Adrenal gland (tissue), 19 donors: Measurements from ENCODE around the gene SHROOM2. TPM values are rescaled to one million over a fixed set of nuclear protein-coding genes. Genes with fewer than 3 reads are reported as not detected.

Experiments
- DNase-seq, 7 donors: peaks; one replicate each; pipeline ENCODE4 v3.0.0-alpha.2; 2019 to 2020
- H3K27ac ChIP-seq, 5 donors: fragments of 200-600 bp; sonication (generic) in 4 of 5; 1 replicate in 3 of 5; 2 replicates in 2 of 5; pipeline versions ENCODE4 v1.5.1 to v1.8.0; 2016 to 2020; ENCODE audit warnings: mild to moderate bottlenecking in 1 of 5
- H3K27me3 ChIP-seq: fragments of 200-600 bp; 2 replicates; pipeline ENCODE4 v1.8.0; 2021
- H3K36me3 ChIP-seq, 2 donors: fragments of 200-600 bp; replicated peaks in 1 of 2; 1 replicate in 1 of 2; 2 replicates in 1 of 2; pipeline versions ENCODE4 v1.5.1 to v1.8.0; 2018 to 2022
- H3K4me1 ChIP-seq, 2 donors: fragments of 200-600 bp; replicated peaks in 1 of 2; 1 replicate in 1 of 2; 2 replicates in 1 of 2; pipeline versions ENCODE4 v1.5.1 to v1.8.0; 2018 to 2021
- H3K4me3 ChIP-seq, 4 donors: fragments of 200-600 bp; sonication (generic) in 3 of 4; one replicate each; pipeline ENCODE4 v1.5.1; 2016 to 2018
- H3K9me3 ChIP-seq, 3 donors: fragments of 200-600 bp; sonication (generic) in 1 of 3; replicated peaks in 1 of 3; 1 replicate in 2 of 3; 2 replicates in 1 of 3; pipeline versions ENCODE4 v1.5.1 to v1.8.0; 2016 to 2021
- POLR2A ChIP-seq, 2 donors: fragments of 450-650 bp; IDR thresholded peaks; one replicate each; pipeline ENCODE4 v1.6.1; 2017; ENCODE audit warnings: antibody characterized with exemption in 2 of 2, mild to moderate bottlenecking in 2 of 2, moderate library complexity in 1 of 2
- WGBS, 4 donors: extraction: QIAGEN DNeasy Blood & Tissue Kit in 2 of 4; methylation state at CpG; one replicate each; pipeline versions ENCODE4 v1.1.5 to v1.1.7; 2013 to 2017; 5-methylcytosine and 5-hydroxymethylcytosine counted together
- intact Hi-C, 2 donors: fragments of 100-400 bp; cut with DNase I; formaldehyde crosslinking; loops; one replicate each; pipeline versions ENCODE4 v1.14.1 to v1.15.0; 2022 to 2023
- long read RNA-seq, 10 donors: library from polyadenylated mRNA in 3 of 10; unstranded in 2 of 10; stranded (forward) in 1 of 10; transcript quantifications; one replicate each; pipeline ENCODE4 v2.0.0 and lab custom pipeline, GENCODE V29; 2021 to 2026
- polyA plus RNA-seq, 3 donors: library from polyadenylated mRNA; stranded (reverse); fragments of 200-250 nt in 2 of 3; fragments of 350-450 nt in 1 of 3; fragmentation: Illumina TruSeq in 1 of 3; extraction: RNeasy Lipid Tissue Mini Kit (QIAGEN cat#74804) in 1 of 3; gene quantifications; one replicate each; pipeline ENCODE4 v1.2.3, GENCODE V29; 2013 to 2014
- total RNA-seq, 9 donors: library from RNA; depleted of rRNA in 4 of 9; stranded (reverse); fragments of >200 nt in 4 of 9; fragments of 120-200 nt in 1 of 9; fragmentation: NEBNext Ultra II Directional in 1 of 9; extraction: Animal tissue kit (Norgen Biotek cat#: 25700) in 1 of 9; gene quantifications; one replicate each; pipeline versions ENCODE4 v1.1.0 to v1.2.4, GENCODE V29; 2013 to 2023
- TF ChIP-seq, protein P1 (sequence below), 6 experiments: fragments of 450-650 bp in 4 of 6; fragments of 200-600 bp in 2 of 6; sonication (generic) in 1 of 6; IDR thresholded peaks; 1 replicate in 5 of 6; 2 replicates in 1 of 6; pipeline versions ENCODE4 v1.5.1 to v1.8.0; 2016 to 2021; ENCODE audit warnings: antibody characterized with exemption in 6 of 6, mild to moderate bottlenecking in 2 of 6, moderate library complexity in 1 of 6
- donor health status: healthy with polysubstance abuse.
- donor health status: Bipolar disorder and iron deficiency.
- donor health status: DM: yes; HTN: yes; CAD: no.
- donor health status: DM: no; HTN: no; CAD: no.
- donor health status: DM: no; HTN: no; CAD: no.
- donor health status: DM: yes; HTN: yes; CAD: no.

Gene SHROOM2, protein sequence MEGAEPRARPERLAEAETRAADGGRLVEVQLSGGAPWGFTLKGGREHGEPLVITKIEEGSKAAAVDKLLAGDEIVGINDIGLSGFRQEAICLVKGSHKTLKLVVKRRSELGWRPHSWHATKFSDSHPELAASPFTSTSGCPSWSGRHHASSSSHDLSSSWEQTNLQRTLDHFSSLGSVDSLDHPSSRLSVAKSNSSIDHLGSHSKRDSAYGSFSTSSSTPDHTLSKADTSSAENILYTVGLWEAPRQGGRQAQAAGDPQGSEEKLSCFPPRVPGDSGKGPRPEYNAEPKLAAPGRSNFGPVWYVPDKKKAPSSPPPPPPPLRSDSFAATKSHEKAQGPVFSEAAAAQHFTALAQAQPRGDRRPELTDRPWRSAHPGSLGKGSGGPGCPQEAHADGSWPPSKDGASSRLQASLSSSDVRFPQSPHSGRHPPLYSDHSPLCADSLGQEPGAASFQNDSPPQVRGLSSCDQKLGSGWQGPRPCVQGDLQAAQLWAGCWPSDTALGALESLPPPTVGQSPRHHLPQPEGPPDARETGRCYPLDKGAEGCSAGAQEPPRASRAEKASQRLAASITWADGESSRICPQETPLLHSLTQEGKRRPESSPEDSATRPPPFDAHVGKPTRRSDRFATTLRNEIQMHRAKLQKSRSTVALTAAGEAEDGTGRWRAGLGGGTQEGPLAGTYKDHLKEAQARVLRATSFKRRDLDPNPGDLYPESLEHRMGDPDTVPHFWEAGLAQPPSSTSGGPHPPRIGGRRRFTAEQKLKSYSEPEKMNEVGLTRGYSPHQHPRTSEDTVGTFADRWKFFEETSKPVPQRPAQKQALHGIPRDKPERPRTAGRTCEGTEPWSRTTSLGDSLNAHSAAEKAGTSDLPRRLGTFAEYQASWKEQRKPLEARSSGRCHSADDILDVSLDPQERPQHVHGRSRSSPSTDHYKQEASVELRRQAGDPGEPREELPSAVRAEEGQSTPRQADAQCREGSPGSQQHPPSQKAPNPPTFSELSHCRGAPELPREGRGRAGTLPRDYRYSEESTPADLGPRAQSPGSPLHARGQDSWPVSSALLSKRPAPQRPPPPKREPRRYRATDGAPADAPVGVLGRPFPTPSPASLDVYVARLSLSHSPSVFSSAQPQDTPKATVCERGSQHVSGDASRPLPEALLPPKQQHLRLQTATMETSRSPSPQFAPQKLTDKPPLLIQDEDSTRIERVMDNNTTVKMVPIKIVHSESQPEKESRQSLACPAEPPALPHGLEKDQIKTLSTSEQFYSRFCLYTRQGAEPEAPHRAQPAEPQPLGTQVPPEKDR (N-terminal part only)
- 1 to 10 TPM; 2.2 to 7.2 (median 5.8) TPM for total RNA-seq
- 1 to 10 TPM; 1.7 to 3.5 (median 1.8) TPM for polyA plus RNA-seq
- long read RNA-seq, donor 1, partial matches to known transcripts = 0 of 1 reads
- long read RNA-seq, donor 1, other reads (novel, unspliced or antisense) = 0 of 1 reads
- long read RNA-seq, donor 2 = 0 reads
- long read RNA-seq, donor 3 = 0 reads
- long read RNA-seq, donor 4 = 0 reads
- long read RNA-seq, donor 5, partial matches to known transcripts = 1 of 2 reads
- long read RNA-seq, donor 5, other reads (novel, unspliced or antisense) = 1 of 2 reads
- long read RNA-seq, donor 6 = 0 reads
- long read RNA-seq, donor 7 = 0 reads
- long read RNA-seq, donor 8 = 0 reads
- long read RNA-seq, donor 9 = 0 reads
- long read RNA-seq, donor 10 = 0 reads

DNA sequence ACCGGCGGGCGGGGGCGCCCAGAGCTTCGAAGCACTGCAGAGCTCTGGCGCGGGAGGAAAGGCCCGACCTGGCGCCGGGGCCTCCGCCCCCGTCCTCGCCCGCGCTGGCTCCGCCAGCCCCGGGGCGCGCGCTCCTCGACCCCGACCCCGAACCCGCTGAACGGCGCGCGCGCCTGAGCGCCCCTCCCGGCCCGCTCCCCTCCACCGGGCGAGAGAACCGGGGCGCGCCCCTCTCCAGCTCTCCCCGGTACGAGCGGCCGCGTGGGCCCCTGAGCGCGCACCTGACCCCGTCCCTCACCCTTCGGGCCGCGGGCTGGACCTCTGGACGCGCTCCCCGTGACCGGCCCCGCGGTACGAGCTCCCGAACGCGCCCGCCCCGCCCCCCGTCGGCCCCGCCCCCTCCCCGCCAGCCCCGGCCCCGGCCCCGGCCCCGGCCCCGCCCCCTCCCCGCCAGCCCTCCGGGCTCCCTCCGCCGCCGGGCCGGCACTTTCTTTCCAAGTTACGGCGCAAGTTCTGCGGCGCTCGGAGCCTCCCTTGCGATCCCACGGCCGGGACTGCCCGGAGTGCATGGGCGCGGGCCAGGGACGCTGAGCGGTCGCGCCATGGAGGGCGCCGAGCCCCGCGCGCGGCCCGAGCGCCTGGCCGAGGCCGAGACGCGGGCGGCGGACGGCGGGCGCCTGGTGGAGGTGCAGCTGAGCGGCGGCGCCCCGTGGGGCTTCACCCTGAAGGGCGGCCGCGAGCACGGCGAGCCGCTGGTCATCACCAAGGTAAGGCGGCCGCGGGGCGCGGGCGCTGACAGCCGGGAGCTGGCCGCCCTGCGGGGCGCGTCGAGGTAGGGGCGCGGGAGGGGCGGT, at the start of gene SHROOM2:
Gene SHROOM2 (plus strand): TSS at position 486 of the 854 bp plus-strand sequence. CDS start 117 bp downstream, at position 603.
- TF ChIP-seq, protein P1, sequence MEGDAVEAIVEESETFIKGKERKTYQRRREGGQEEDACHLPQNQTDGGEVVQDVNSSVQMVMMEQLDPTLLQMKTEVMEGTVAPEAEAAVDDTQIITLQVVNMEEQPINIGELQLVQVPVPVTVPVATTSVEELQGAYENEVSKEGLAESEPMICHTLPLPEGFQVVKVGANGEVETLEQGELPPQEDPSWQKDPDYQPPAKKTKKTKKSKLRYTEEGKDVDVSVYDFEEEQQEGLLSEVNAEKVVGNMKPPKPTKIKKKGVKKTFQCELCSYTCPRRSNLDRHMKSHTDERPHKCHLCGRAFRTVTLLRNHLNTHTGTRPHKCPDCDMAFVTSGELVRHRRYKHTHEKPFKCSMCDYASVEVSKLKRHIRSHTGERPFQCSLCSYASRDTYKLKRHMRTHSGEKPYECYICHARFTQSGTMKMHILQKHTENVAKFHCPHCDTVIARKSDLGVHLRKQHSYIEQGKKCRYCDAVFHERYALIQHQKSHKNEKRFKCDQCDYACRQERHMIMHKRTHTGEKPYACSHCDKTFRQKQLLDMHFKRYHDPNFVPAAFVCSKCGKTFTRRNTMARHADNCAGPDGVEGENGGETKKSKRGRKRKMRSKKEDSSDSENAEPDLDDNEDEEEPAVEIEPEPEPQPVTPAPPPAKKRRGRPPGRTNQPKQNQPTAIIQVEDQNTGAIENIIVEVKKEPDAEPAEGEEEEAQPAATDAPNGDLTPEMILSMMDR (IDR thresholded peaks at IDR 0.05) = no peak
- Histone ChIP-seq H3K36me3 (no peaks in the 10 kb centered on the region), H3K9me3 (no peaks in the 10 kb centered on the region), H3K4me1 (no peaks in the 10 kb centered on the region), H3K27me3 (peaks cover 34% of the 10 kb centered on the region), H3K4me3 (peak within 1 kb of the TSS in 2 of 4 donors; percentile 9 to 57), H3K27ac (peak within 1 kb of the TSS in 1 of 5 donors; percentile 45)
- peak in 5 of 7 donors; percentile 11 to 26 (median 23) for DNase-seq
- intact Hi-C loops = no loop called here
- WGBS, 4 donors = 1 to 2% methylated on average over 78 to 113 of the region's 132 CpGs; no CpG with 5 or more reads in 2 of the 4 donors

DNA sequence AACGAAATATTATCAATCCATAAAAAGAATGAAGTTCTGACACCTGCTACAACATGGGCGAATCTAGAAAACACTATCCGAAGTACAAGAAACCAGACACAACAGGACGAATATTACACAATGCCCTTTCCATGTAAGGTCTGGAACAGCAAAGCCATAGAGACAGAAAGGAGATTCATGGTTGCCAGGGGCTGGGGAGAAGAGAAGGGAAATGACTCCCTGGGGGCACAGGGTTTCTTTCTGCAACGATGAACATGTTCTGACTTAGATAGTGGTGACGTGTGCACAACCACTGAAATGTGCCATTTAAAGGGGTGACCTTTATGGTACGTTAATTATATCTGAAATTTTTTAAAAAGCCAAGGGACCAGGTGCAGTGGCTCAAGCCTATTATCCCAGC, 48.9 kb upstream of the SHROOM2 start:
- H3K27me3 ChIP-seq = peaks cover 9% of the 10 kb centered on the region
- WGBS, 4 donors = 71 to 80% (median 75%) methylated on average over 7 of the region's 7 CpGs

DNA sequence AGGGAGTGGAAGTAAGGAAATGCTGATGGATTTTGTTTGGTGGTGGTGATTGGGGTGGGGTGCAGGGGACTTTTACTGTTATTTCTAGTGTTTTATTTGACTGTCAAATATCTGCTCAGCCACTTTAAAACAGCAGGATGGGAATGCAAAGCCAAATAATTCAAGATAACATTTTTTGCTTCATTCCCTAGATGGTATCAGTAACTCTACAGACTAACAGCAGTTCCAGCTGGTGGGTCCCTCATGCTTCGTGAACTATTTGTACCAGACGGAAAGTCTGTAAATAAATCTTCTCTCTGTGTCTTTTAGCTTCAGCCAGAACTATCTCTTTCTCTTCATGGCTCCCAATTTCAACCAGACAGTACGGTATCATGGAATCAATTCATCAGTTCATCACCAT, 48.1 kb upstream of the SHROOM2 start:
- H3K4me3 ChIP-seq = no peak overlapping the region
- 56 to 59% (median 58%) methylated on average over 3 of the region's 3 CpGs for WGBS, 4 donors
- DNase-seq = no peak
- no peaks in the 10 kb centered on the region for H3K4me1 ChIP-seq
- no peaks in the 10 kb centered on the region for H3K9me3 ChIP-seq
- H3K36me3 ChIP-seq = no peaks in the 10 kb centered on the region
- intact Hi-C loops = no loop called here
- TF ChIP-seq, protein P1 (IDR thresholded peaks at IDR 0.05) = no peak
- no peak for TF ChIP-seq POLR2A (IDR thresholded peaks at IDR 0.05)
- peaks cover 9% of the 10 kb centered on the region for H3K27me3 ChIP-seq
- H3K27ac ChIP-seq = no peak overlapping the region

More for the DNA sequence above, 48.9 kb upstream of the SHROOM2 start:
- intact Hi-C loops = no loop called here
- no peak for DNase-seq
- Histone ChIP-seq H3K36me3 (no peaks in the 10 kb centered on the region), H3K4me1 (no peaks in the 10 kb centered on the region), H3K9me3 (no peaks in the 10 kb centered on the region), H3K27ac (no peak overlapping the region), H3K4me3 (no peak overlapping the region)
- TF ChIP-seq POLR2A (IDR thresholded peaks at IDR 0.05) = no peak
- TF ChIP-seq, protein P1 (IDR thresholded peaks at IDR 0.05) = no peak
